ENCODE measurements around the gene ANLN.

- TF ChIP-seq CTCF (IDR thresholded peaks at IDR 0.05; ENCODE audit: low read depth, low read length) (no peak), POLR2A (IDR thresholded peaks at IDR 0.05; ENCODE audit: extremely low read depth, insufficient read length) (no peak), MYC (IDR thresholded peaks at IDR 0.05; ENCODE audit: low read depth, low read length) (no peak)
- TF ChIP-seq, protein P1, sequence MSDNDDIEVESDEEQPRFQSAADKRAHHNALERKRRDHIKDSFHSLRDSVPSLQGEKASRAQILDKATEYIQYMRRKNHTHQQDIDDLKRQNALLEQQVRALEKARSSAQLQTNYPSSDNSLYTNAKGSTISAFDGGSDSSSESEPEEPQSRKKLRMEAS (IDR thresholded peaks at IDR 0.05; ENCODE audit: low read depth, low read length): no peak
Measured at GRCh38 chr7:36456548-36456947, 66.9 kb downstream of the ANLN start.

Data from NB4 (cell line).